WTC11 (cell line): ENCODE results near the gene SULF2. TPM values are rescaled to one million over a fixed set of nuclear protein-coding genes. Genes with fewer than 3 reads are reported as not detected.

ENCODE experiments used
- ATAC-seq: fragments of 200-7000 bp; cut with Tn5 transposase; 2 replicates; pipeline ENCODE4 v1.10.0; 2021; ENCODE audit warnings: mild to moderate bottlenecking, moderate library complexity
- CTCF ChIA-PET: fragments of 300-600 bp; sonication (Branson Sonifier 250); formaldehyde crosslinking; loops from one replicate; lab custom pipeline; 2021; ENCODE audit warnings: antibody characterized with exemption; lab: Charles Lee
- POLR2A ChIA-PET: fragments of 350-600 bp; sonication (Branson Sonifier 250); formaldehyde crosslinking; loops from one replicate; lab custom pipeline; 2021; ENCODE audit warnings: antibody characterized with exemption; lab: Charles Lee
- DNase-seq: peaks from one replicate; pipeline ENCODE4 v3.0.0; 2021; ENCODE audit warnings: low spot score
- H3K27ac Mint-ChIP-seq: 2 replicates; pipeline ENCODE4 v1.8.0; 2021; ENCODE audit warnings: mixed read lengths
- H3K27me3 Mint-ChIP-seq: 2 replicates; pipeline ENCODE4 v1.8.0; 2021; ENCODE audit warnings: low read depth, mild to moderate bottlenecking, moderate library complexity, mixed read lengths
- H3K36me3 Mint-ChIP-seq: 2 replicates; pipeline ENCODE4 v1.8.0; 2021; ENCODE audit warnings: mixed read lengths
- H3K4me1 Mint-ChIP-seq: 2 replicates; pipeline ENCODE4 v1.8.0; 2022; ENCODE audit warnings: mixed read lengths
- H3K4me3 Mint-ChIP-seq: 2 replicates; pipeline ENCODE4 v1.8.0; 2021; ENCODE audit warnings: mild to moderate bottlenecking, moderate library complexity, mixed read lengths
- H3K9me3 Mint-ChIP-seq: 2 replicates; pipeline ENCODE4 v1.8.0; 2021; ENCODE audit warnings: mixed read lengths
- AR ChIP-seq: fragments of 250-450 bp; sonication (Bioruptor Pico); IDR thresholded peaks from 2 replicates; pipeline ENCODE4 v1.9.0; 2021; ENCODE audit warnings: mild to moderate bottlenecking
- ATF2 ChIP-seq: sonication (generic); formaldehyde crosslinking; IDR thresholded peaks from 2 replicates; pipeline ENCODE4 v1.8.1; 2022; ENCODE audit warnings: low read depth, missing genetic modification reagents, borderline replicate concordance
- ATF6 ChIP-seq: sonication (generic); formaldehyde crosslinking; IDR thresholded peaks from 2 replicates; pipeline ENCODE4 v1.8.1; 2023; ENCODE audit warnings: mild to moderate bottlenecking, missing genetic modification reagents
- CREB1 ChIP-seq: sonication (generic); formaldehyde crosslinking; IDR thresholded peaks from 2 replicates; pipeline ENCODE4 v1.8.0; 2023; ENCODE audit warnings: mild to moderate bottlenecking, missing genetic modification reagents
- E2F1 ChIP-seq: sonication (generic); formaldehyde crosslinking; IDR thresholded peaks from 2 replicates; pipeline ENCODE4 v1.8.0; 2022; ENCODE audit warnings: mild to moderate bottlenecking, missing genetic modification reagents
- E2F5 ChIP-seq: sonication (generic); formaldehyde crosslinking; IDR thresholded peaks from 2 replicates; pipeline ENCODE4 v1.8.1; 2022; ENCODE audit warnings: mild to moderate bottlenecking, moderate library complexity, missing genetic modification reagents
- ETV6 ChIP-seq: sonication (generic); formaldehyde crosslinking; IDR thresholded peaks from 2 replicates; pipeline ENCODE4 v1.8.1; 2022; ENCODE audit warnings: mild to moderate bottlenecking, missing genetic modification reagents
- FOXK1 ChIP-seq: sonication (generic); formaldehyde crosslinking; IDR thresholded peaks from 2 replicates; pipeline ENCODE4 v1.8.0; 2022; ENCODE audit warnings: mild to moderate bottlenecking, moderate library complexity, missing genetic modification reagents
- FOXP1 ChIP-seq: sonication (generic); formaldehyde crosslinking; IDR thresholded peaks from 2 replicates; pipeline ENCODE4 v1.8.0; 2022; ENCODE audit warnings: missing genetic modification reagents, mild to moderate bottlenecking, moderate library complexity, borderline replicate concordance
- FOXP4 ChIP-seq: sonication (generic); formaldehyde crosslinking; IDR thresholded peaks from 2 replicates; pipeline ENCODE4 v1.8.0; 2022; ENCODE audit warnings: mild to moderate bottlenecking, missing genetic modification reagents
- IRF1 ChIP-seq: sonication (generic); formaldehyde crosslinking; IDR thresholded peaks from 2 replicates; pipeline ENCODE4 v1.8.0; 2023; ENCODE audit warnings: missing genetic modification reagents
- NFATC4 ChIP-seq: fragments of 250-450 bp; sonication (Bioruptor Pico); IDR thresholded peaks from 2 replicates; pipeline ENCODE4 v1.9.0; 2021; ENCODE audit warnings: mild to moderate bottlenecking
- NR2C2 ChIP-seq: sonication (generic); formaldehyde crosslinking; IDR thresholded peaks from 2 replicates; pipeline ENCODE4 v1.8.0; 2022; ENCODE audit warnings: mild to moderate bottlenecking, missing genetic modification reagents
- SP1 ChIP-seq: sonication (generic); formaldehyde crosslinking; conservative IDR thresholded peaks from 2 replicates; pipeline ENCODE4 v1.8.1; 2022; ENCODE audit warnings: missing genetic modification reagents
- USF1 ChIP-seq: sonication (generic); formaldehyde crosslinking; IDR thresholded peaks from 2 replicates; pipeline ENCODE4 v1.8.0; 2022; ENCODE audit warnings: mild to moderate bottlenecking, missing genetic modification reagents
- ZBTB21 ChIP-seq: sonication (generic); formaldehyde crosslinking; IDR thresholded peaks from 2 replicates; pipeline ENCODE4 v1.8.1; 2023; ENCODE audit warnings: mild to moderate bottlenecking, missing genetic modification reagents, borderline replicate concordance
- ZNF121 ChIP-seq: sonication (generic); formaldehyde crosslinking; IDR thresholded peaks from 2 replicates; pipeline ENCODE4 v1.8.0; 2023; ENCODE audit warnings: missing genetic modification reagents
- ZNF219 ChIP-seq: sonication (generic); formaldehyde crosslinking; IDR thresholded peaks from 2 replicates; pipeline ENCODE4 v1.8.0; 2023; ENCODE audit warnings: missing genetic modification reagents, mild to moderate bottlenecking, borderline replicate concordance
- ZNF317 ChIP-seq: sonication (generic); formaldehyde crosslinking; IDR thresholded peaks from 2 replicates; pipeline ENCODE4 v1.8.1; 2023; ENCODE audit warnings: low read depth, mild to moderate bottlenecking, moderate library complexity, missing genetic modification reagents, borderline replicate concordance
- ZNF425 ChIP-seq: fragments of 250-450 bp; sonication (Bioruptor Pico); conservative IDR thresholded peaks from 2 replicates; pipeline ENCODE4 v1.9.0; 2021; ENCODE audit warnings: mild to moderate bottlenecking
- total RNA-seq: library from RNA; stranded (reverse); gene quantifications from 3 replicates; pipeline ENCODE4 v1.2.3, GENCODE V29; 2021

Gene SULF2
- total RNA-seq, 1 experiment from 2014 or later, result 36.0 TPM

GRCh38 chr20:47799116-47799715, 13.9 kb upstream of the SULF2 start (continued):
- no peak for TF ChIP-seq ZNF219
- TF ChIP-seq ATF6 (CRISPR knock-in tag), result no peak
- no peak for TF ChIP-seq SP1 (CRISPR knock-in tag)
- no peak for TF ChIP-seq ZNF317 (CRISPR knock-in tag)
- TF ChIP-seq CREB1 (CRISPR knock-in tag), result no peak
- TF ChIP-seq FOXK1 (CRISPR knock-in tag), result no peak
- no peak for TF ChIP-seq FOXP1 (CRISPR knock-in tag)
- TF ChIP-seq, all 79 proteins: peak for 0

- DNase-seq, result no peak
- H3K4me1 Mint-ChIP-seq, result peaks cover 5% of the 10 kb centered on the region
- H3K4me3 Mint-ChIP-seq, result no peak overlapping the region
- CTCF ChIA-PET, result no interaction called here
- peaks cover 1% of the 10 kb centered on the region for H3K27me3 Mint-ChIP-seq
- H3K36me3 Mint-ChIP-seq, result no peaks in the 10 kb centered on the region
- POLR2A ChIA-PET, result no interaction called here
- no peak overlapping the region for H3K27ac Mint-ChIP-seq
- H3K9me3 Mint-ChIP-seq, result no peaks in the 10 kb centered on the region
- no peak for ATAC-seq
- TF ChIP-seq FOXP4 (CRISPR knock-in tag) (no peak), NR2C2 (CRISPR knock-in tag) (no peak), E2F5 (CRISPR knock-in tag) (no peak), NFATC4 (CRISPR knock-in tag) (no peak), ZNF425 (no peak), USF1 (no peak), ATF2 (CRISPR knock-in tag) (no peak), SP1 (CRISPR knock-in tag) (no peak), FOXP1 (CRISPR knock-in tag) (no peak), E2F1 (CRISPR knock-in tag) (no peak), ETV6 (no peak), ZNF121 (CRISPR knock-in tag) (no peak), AR (CRISPR knock-in tag) (no peak), IRF1 (CRISPR knock-in tag) (no peak), ZBTB21 (no peak)
Observed at GRCh38 chr20:47796971-47797370, 11.7 kb upstream of the SULF2 start.
